Measurements from ENCODE around the gene KANSL1L. TPM values are rescaled to one million over a fixed set of nuclear protein-coding genes. Genes with fewer than 3 reads are reported as not detected.
"Not testable (repeated sequence)": the region's sequence is repeated elsewhere in the genome, so short reads cannot be mapped to it uniquely, and the experiment has no call there.

KANSL1L gene
- total RNA-seq, 1 experiment from 2014 or later: 54.0 TPM

DNA sequence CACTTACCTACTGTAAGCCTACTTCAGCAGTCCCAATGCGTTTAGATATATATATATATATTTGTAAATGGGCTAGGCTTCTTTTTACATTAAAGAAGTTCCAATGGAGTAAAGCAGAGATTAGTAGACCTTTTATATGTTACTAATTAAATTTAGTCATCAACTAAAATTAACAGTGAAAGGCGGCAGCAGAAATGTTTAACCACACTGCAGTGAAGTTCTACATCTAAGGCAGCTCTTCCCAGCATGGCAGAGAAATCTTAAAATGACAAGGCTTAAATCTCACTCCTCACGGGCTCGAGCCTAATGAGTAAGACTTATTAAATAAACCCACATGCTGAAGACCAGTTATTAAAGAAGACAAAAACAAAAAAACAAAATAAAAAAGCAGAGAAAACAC is 19.1 kb upstream of the KANSL1L start:
- intact Hi-C loops (cut with micrococcal nuclease; ENCODE audit: unreplicated experiment): loop anchor here (5.0 kb wide), 1 partner anchor 33 kb away; no protein-coding TSS in a partner anchor
- H3K4me3 Mint-ChIP-seq (ENCODE audit: low read depth, unreplicated experiment): peak overlapping the region; percentile 41
- BruUV-seq (replicated peaks): TSS peak; percentile 86
- peak; percentile 33 for DNase-seq
- peak overlapping the region; percentile 92 for H3K27ac Mint-ChIP-seq (ENCODE audit: unreplicated experiment)
- TF ChIP-seq, protein P1, sequence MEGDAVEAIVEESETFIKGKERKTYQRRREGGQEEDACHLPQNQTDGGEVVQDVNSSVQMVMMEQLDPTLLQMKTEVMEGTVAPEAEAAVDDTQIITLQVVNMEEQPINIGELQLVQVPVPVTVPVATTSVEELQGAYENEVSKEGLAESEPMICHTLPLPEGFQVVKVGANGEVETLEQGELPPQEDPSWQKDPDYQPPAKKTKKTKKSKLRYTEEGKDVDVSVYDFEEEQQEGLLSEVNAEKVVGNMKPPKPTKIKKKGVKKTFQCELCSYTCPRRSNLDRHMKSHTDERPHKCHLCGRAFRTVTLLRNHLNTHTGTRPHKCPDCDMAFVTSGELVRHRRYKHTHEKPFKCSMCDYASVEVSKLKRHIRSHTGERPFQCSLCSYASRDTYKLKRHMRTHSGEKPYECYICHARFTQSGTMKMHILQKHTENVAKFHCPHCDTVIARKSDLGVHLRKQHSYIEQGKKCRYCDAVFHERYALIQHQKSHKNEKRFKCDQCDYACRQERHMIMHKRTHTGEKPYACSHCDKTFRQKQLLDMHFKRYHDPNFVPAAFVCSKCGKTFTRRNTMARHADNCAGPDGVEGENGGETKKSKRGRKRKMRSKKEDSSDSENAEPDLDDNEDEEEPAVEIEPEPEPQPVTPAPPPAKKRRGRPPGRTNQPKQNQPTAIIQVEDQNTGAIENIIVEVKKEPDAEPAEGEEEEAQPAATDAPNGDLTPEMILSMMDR (IDR thresholded peaks at IDR 0.05; ENCODE audit: unreplicated experiment): no peak
- CTCF ChIA-PET: interaction anchor here (0.8 to 3.7 kb wide), 5 partner anchors 8 to 28 kb away, joined by 3 to 32 read pairs (median 7); partner anchors contain the start of gene KANSL1L
- H3K4me1 Mint-ChIP-seq (ENCODE audit: low read depth, unreplicated experiment): peaks cover 16% of the 10 kb centered on the region
- peaks cover 2% of the 10 kb centered on the region for H3K9me3 Mint-ChIP-seq (ENCODE audit: low read depth, unreplicated experiment)
- no peaks in the 10 kb centered on the region for H3K27me3 Mint-ChIP-seq (ENCODE audit: unreplicated experiment)
- H3K36me3 Mint-ChIP-seq (ENCODE audit: insufficient read depth, unreplicated experiment): peaks cover 23% of the 10 kb centered on the region

DNA sequence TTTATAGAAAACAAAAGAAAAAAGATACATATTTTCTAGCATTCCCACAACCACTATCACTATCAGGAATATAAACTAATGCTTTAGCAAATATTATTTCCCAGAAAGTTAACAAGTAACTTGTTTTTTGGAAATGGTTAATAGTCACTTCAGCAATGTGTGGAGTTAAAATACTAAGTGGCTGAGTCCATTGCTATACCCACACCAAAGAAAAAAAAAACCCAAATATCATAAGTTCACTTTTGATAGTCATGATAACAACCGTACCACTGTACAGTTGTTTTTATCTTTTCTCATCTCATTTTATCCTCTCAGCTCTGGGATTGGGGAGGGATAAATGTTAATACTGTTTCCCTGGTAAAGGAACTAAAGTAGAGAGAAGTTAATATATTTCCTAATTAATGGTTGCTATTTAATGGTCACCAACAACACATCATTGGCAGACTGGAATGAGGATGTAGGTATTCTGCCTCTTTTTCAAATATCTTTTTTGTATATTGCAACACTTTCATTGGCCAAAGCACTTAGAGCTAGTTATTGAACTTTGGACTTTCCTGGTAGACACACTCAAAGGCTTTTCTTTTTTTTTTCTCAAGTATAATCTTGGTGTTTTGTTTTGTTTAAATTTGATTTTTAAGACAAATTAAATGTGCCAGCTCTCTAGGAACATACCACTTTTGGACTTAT is 18.4 kb upstream of the KANSL1L start:
- Mint-ChIP-seq H3K9me3 (ENCODE audit: low read depth, unreplicated experiment) (peaks cover 5% of the 10 kb centered on the region), H3K36me3 (ENCODE audit: insufficient read depth, unreplicated experiment) (peaks cover 22% of the 10 kb centered on the region)
- CTCF ChIA-PET: interaction anchor here (0.8 to 3.7 kb wide), 5 partner anchors 9 to 27 kb away, joined by 3 to 32 read pairs (median 7); partner anchors contain the start of gene KANSL1L

DNA sequence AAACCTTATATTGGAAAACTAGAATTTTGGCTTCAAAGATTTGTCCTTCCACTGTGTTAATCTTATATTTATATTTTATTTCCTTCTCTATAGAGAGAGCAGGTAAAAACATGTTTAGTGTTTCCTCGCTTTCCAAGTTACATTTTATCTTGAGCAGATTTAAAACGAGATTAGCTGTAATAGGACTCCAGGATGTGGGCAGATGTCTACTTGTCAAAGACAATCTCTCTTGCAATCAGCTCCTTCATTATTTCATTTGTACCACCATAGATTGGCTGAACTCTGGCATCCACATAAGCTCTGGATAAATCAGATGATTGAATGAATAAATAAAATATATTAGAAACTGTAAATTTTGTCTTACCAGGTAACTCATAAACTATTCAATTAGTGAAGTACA is 17.5 kb upstream of the KANSL1L start:
- H3K9me3 Mint-ChIP-seq (ENCODE audit: low read depth, unreplicated experiment): peaks cover 11% of the 10 kb centered on the region
- peak overlapping the region; percentile 85 for H3K27ac Mint-ChIP-seq (ENCODE audit: unreplicated experiment)
- BruUV-seq (replicated peaks): no TSS peak
- H3K4me3 Mint-ChIP-seq (ENCODE audit: low read depth, unreplicated experiment): peak overlapping the region; percentile 44
- H3K27me3 Mint-ChIP-seq (ENCODE audit: unreplicated experiment): no peaks in the 10 kb centered on the region
- peaks cover 15% of the 10 kb centered on the region for H3K4me1 Mint-ChIP-seq (ENCODE audit: low read depth, unreplicated experiment)
- CTCF ChIA-PET: interaction anchor here (0.8 to 3.7 kb wide), 2 partner anchors 13 to 16 kb away, joined by 4 to 32 read pairs; partner anchors contain the start of gene KANSL1L
- no peak for DNase-seq
- TF ChIP-seq, protein P1 (IDR thresholded peaks at IDR 0.05; ENCODE audit: unreplicated experiment): no peak
- intact Hi-C loops (cut with micrococcal nuclease; ENCODE audit: unreplicated experiment): loop anchor here (1.0 kb wide), 1 partner anchor 18 kb away; no protein-coding TSS in a partner anchor
- H3K36me3 Mint-ChIP-seq (ENCODE audit: insufficient read depth, unreplicated experiment): peaks cover 22% of the 10 kb centered on the region

More for the DNA sequence above, 18.4 kb upstream of the KANSL1L start:
- TF ChIP-seq, protein P1 (IDR thresholded peaks at IDR 0.05; ENCODE audit: unreplicated experiment): no peak
- Mint-ChIP-seq H3K27ac (ENCODE audit: unreplicated experiment) (peak overlapping the region; percentile 92), H3K4me3 (ENCODE audit: low read depth, unreplicated experiment) (peak overlapping the region; percentile 41), H3K4me1 (ENCODE audit: low read depth, unreplicated experiment) (peaks cover 16% of the 10 kb centered on the region), H3K27me3 (ENCODE audit: unreplicated experiment) (no peaks in the 10 kb centered on the region)
- no peak for DNase-seq
- intact Hi-C loops (cut with micrococcal nuclease; ENCODE audit: unreplicated experiment): loop anchor here (1.0 to 5.0 kb wide), 2 partner anchors 19 to 32 kb away; no protein-coding TSS in a partner anchor
- BruUV-seq (replicated peaks): TSS peak; percentile 81

GRCh38 chr2:210188190-210188589 is 17.0 kb upstream of the KANSL1L start:
- CTCF ChIA-PET: interaction anchor here (3.7 kb wide), 1 partner anchor 15 kb away, joined by 32 read pairs; the partner anchor contains the start of gene KANSL1L
- H3K9me3 Mint-ChIP-seq (ENCODE audit: low read depth, unreplicated experiment): peaks cover 14% of the 10 kb centered on the region
- TF ChIP-seq, protein P1 (IDR thresholded peaks at IDR 0.05; ENCODE audit: unreplicated experiment): no peak
- H3K4me1 Mint-ChIP-seq (ENCODE audit: low read depth, unreplicated experiment): peaks cover 9% of the 10 kb centered on the region
- no peak for DNase-seq
- H3K4me3 Mint-ChIP-seq (ENCODE audit: low read depth, unreplicated experiment): peak overlapping the region; percentile 44
- intact Hi-C loops (cut with micrococcal nuclease; ENCODE audit: unreplicated experiment): no loop called here
- no peaks in the 10 kb centered on the region for H3K27me3 Mint-ChIP-seq (ENCODE audit: unreplicated experiment)
- BruUV-seq (replicated peaks): no TSS peak
- H3K36me3 Mint-ChIP-seq (ENCODE audit: insufficient read depth, unreplicated experiment): peaks cover 22% of the 10 kb centered on the region
- peak overlapping the region; percentile 85 for H3K27ac Mint-ChIP-seq (ENCODE audit: unreplicated experiment)

- BruUV-seq (replicated peaks); H3K4me3 Mint-ChIP-seq (ENCODE audit: low read depth, unreplicated experiment); intact Hi-C loops (cut with micrococcal nuclease; ENCODE audit: unreplicated experiment); H3K27ac Mint-ChIP-seq (ENCODE audit: unreplicated experiment); CTCF ChIA-PET; DNase-seq; H3K36me3 Mint-ChIP-seq (ENCODE audit: insufficient read depth, unreplicated experiment); H3K27me3 Mint-ChIP-seq (ENCODE audit: unreplicated experiment); H3K4me1 Mint-ChIP-seq (ENCODE audit: low read depth, unreplicated experiment): not testable (repeated sequence)
- peaks cover 27% of the 10 kb centered on the region for H3K9me3 Mint-ChIP-seq (ENCODE audit: low read depth, unreplicated experiment)
Measured at GRCh38 chr2:210183936-210184335, 12.7 kb upstream of the KANSL1L start.

GRCh38 chr2:210181606-210182088 is 10.4 kb upstream of the KANSL1L start:
- CTCF ChIA-PET: interaction anchor here (0.6 kb wide), 1 partner anchor 381 kb away, joined by 3 read pairs; no protein-coding TSS in a partner anchor
- H3K4me3 Mint-ChIP-seq (ENCODE audit: low read depth, unreplicated experiment); H3K36me3 Mint-ChIP-seq (ENCODE audit: insufficient read depth, unreplicated experiment); H3K27ac Mint-ChIP-seq (ENCODE audit: unreplicated experiment); BruUV-seq (replicated peaks); H3K27me3 Mint-ChIP-seq (ENCODE audit: unreplicated experiment); DNase-seq; intact Hi-C loops (cut with micrococcal nuclease; ENCODE audit: unreplicated experiment); H3K4me1 Mint-ChIP-seq (ENCODE audit: low read depth, unreplicated experiment): not testable (repeated sequence)
- peaks cover 30% of the 10 kb centered on the region for H3K9me3 Mint-ChIP-seq (ENCODE audit: low read depth, unreplicated experiment)
